Activated T-helper 2 cell treated with anti-CD3 and anti-CD28 coated beads, Interferon-gamma antibody, Interleukin-2, Interleukin-4, amounts not matched to agents 10 μg/mL and 5 μg/mL and 100 μg/mL, durations not matched to agents 14 hours and 24 hours and 36 hours (primary cell): ENCODE measurements around the gene C11orf71. TPM values are rescaled to one million over a fixed set of nuclear protein-coding genes. Genes with fewer than 3 reads are reported as not detected.

Experiments
- DNase-seq: peaks from one replicate; pipeline ENCODE4 v3.0.0; 2021; ENCODE audit warnings: low spot score
- H3K27ac Mint-ChIP-seq: one replicate; pipeline ENCODE4 v1.8.0; 2021; ENCODE audit warnings: mixed read lengths
- H3K27me3 Mint-ChIP-seq: one replicate; pipeline ENCODE4 v1.8.0; 2021; ENCODE audit warnings: low read depth, mixed read lengths
- H3K36me3 Mint-ChIP-seq: one replicate; pipeline ENCODE4 v1.8.0; 2021; ENCODE audit warnings: low read depth, mixed read lengths
- H3K4me1 Mint-ChIP-seq: one replicate; pipeline ENCODE4 v1.8.0; 2021; ENCODE audit warnings: low read depth, mixed read lengths
- H3K4me3 Mint-ChIP-seq: one replicate; pipeline ENCODE4 v1.8.0; 2021; ENCODE audit warnings: low read depth, mild to moderate bottlenecking, moderate library complexity, mixed read lengths
- H3K9me3 Mint-ChIP-seq: one replicate; pipeline ENCODE4 v1.8.0; 2021; ENCODE audit warnings: mixed read lengths
- intact Hi-C: fragments of 100-400 bp; cut with micrococcal nuclease; formaldehyde crosslinking; loops from one replicate; pipeline ENCODE4 v1.15.1; 2023
- total RNA-seq: library from RNA; stranded (reverse); gene quantifications from 2 replicates; pipeline ENCODE4 v1.2.3, GENCODE V29; 2022

The C11orf71 gene
- total RNA-seq, 1 donor from 2014 or later, result 6.3 TPM

- DNase-seq, result no peak
- Mint-ChIP-seq H3K27me3 (peaks cover 3% of the 10 kb centered on the region), H3K27ac (no peak overlapping the region), H3K4me3 (no peak overlapping the region), H3K36me3 (peaks cover 21% of the 10 kb centered on the region), H3K9me3 (no peaks in the 10 kb centered on the region), H3K4me1 (peaks cover 14% of the 10 kb centered on the region)
- intact Hi-C loops, result no loop called here
These were observed 4.6 kb downstream of the C11orf71 start for GRCh38 chr11:114395736-114396135.

GRCh38 chr11:114392735-114393667, 7.3 kb downstream of the C11orf71 start:
- no peak for DNase-seq
- Mint-ChIP-seq H3K36me3 (peaks cover 5% of the 10 kb centered on the region), H3K4me3 (no peak overlapping the region), H3K27me3 (peaks cover 3% of the 10 kb centered on the region), H3K27ac (no peak overlapping the region), H3K9me3 (no peaks in the 10 kb centered on the region), H3K4me1 (peaks cover 6% of the 10 kb centered on the region)
- intact Hi-C loops, result no loop called here

GRCh38 chr11:114386545-114386944, 13.8 kb downstream of the C11orf71 start:
- Mint-ChIP-seq H3K27ac (no peak overlapping the region), H3K4me3 (no peak overlapping the region), H3K27me3 (peaks cover 2% of the 10 kb centered on the region), H3K36me3 (no peaks in the 10 kb centered on the region), H3K9me3 (peaks cover 13% of the 10 kb centered on the region), H3K4me1 (peaks cover 2% of the 10 kb centered on the region)
- DNase-seq, result no peak
- intact Hi-C loops, result no loop called here

GRCh38 chr11:114386131-114386530, 14.2 kb downstream of the C11orf71 start:
- no peak overlapping the region for H3K4me3 Mint-ChIP-seq
- no peak overlapping the region for H3K27ac Mint-ChIP-seq
- intact Hi-C loops, result no loop called here
- peaks cover 2% of the 10 kb centered on the region for H3K27me3 Mint-ChIP-seq
- no peak for DNase-seq
- H3K4me1 Mint-ChIP-seq, result peaks cover 2% of the 10 kb centered on the region
- peaks cover 13% of the 10 kb centered on the region for H3K9me3 Mint-ChIP-seq
- H3K36me3 Mint-ChIP-seq, result no peaks in the 10 kb centered on the region

- H3K27ac Mint-ChIP-seq, result no peak overlapping the region
- peaks cover 13% of the 10 kb centered on the region for H3K9me3 Mint-ChIP-seq
- H3K27me3 Mint-ChIP-seq, result peaks cover 10% of the 10 kb centered on the region
- H3K36me3 Mint-ChIP-seq, result no peaks in the 10 kb centered on the region
- DNase-seq, result no peak
- no peak overlapping the region for H3K4me3 Mint-ChIP-seq
- peaks cover 10% of the 10 kb centered on the region for H3K4me1 Mint-ChIP-seq
- intact Hi-C loops, result loop anchor here (1.0 kb wide), 1 partner anchor 16 kb away; the partner anchor contains the start of genes C11orf71 and RBM7
These were observed 15.8 kb downstream of the C11orf71 start for GRCh38 chr11:114384487-114384886.

- no peak overlapping the region for H3K27ac Mint-ChIP-seq
- no peaks in the 10 kb centered on the region for H3K36me3 Mint-ChIP-seq
- peaks cover 13% of the 10 kb centered on the region for H3K27me3 Mint-ChIP-seq
- H3K4me3 Mint-ChIP-seq, result no peak overlapping the region
- H3K4me1 Mint-ChIP-seq, result peaks cover 10% of the 10 kb centered on the region
- H3K9me3 Mint-ChIP-seq, result peaks cover 13% of the 10 kb centered on the region
- intact Hi-C loops, result no loop called here
- no peak for DNase-seq
These were observed 17.8 kb downstream of the C11orf71 start for GRCh38 chr11:114382509-114382908.

GRCh38 chr11:114379394-114380069, 20.8 kb downstream of the C11orf71 start:
- Mint-ChIP-seq H3K27ac (no peak overlapping the region), H3K36me3 (no peaks in the 10 kb centered on the region), H3K9me3 (peaks cover 13% of the 10 kb centered on the region), H3K4me3 (no peak overlapping the region), H3K4me1 (peaks cover 10% of the 10 kb centered on the region), H3K27me3 (peaks cover 18% of the 10 kb centered on the region)
- no peak for DNase-seq
- intact Hi-C loops, result no loop called here

- Mint-ChIP-seq H3K9me3 (peaks cover under 1% of the 10 kb centered on the region), H3K4me1 (peaks cover 7% of the 10 kb centered on the region), H3K27me3 (peaks cover 18% of the 10 kb centered on the region), H3K4me3 (no peak overlapping the region), H3K27ac (no peak overlapping the region), H3K36me3 (no peaks in the 10 kb centered on the region)
- DNase-seq, result no peak
- intact Hi-C loops, result no loop called here
These were observed 22.6 kb downstream of the C11orf71 start for GRCh38 chr11:114377612-114378267.

GRCh38 chr11:114375052-114375451, 25.3 kb downstream of the C11orf71 start:
- Mint-ChIP-seq H3K9me3 (no peaks in the 10 kb centered on the region), H3K4me3 (no peak overlapping the region), H3K4me1 (no peaks in the 10 kb centered on the region), H3K36me3 (no peaks in the 10 kb centered on the region), H3K27ac (no peak overlapping the region), H3K27me3 (peaks cover 21% of the 10 kb centered on the region)
- intact Hi-C loops, result no loop called here
- DNase-seq, result no peak

- H3K9me3 Mint-ChIP-seq, result no peaks in the 10 kb centered on the region
- H3K27ac Mint-ChIP-seq, result no peak overlapping the region
- H3K27me3 Mint-ChIP-seq, result peaks cover 12% of the 10 kb centered on the region
- no peaks in the 10 kb centered on the region for H3K4me1 Mint-ChIP-seq
- intact Hi-C loops, result no loop called here
- no peak overlapping the region for H3K4me3 Mint-ChIP-seq
- H3K36me3 Mint-ChIP-seq, result no peaks in the 10 kb centered on the region
- DNase-seq, result no peak
These were observed 31.2 kb downstream of the C11orf71 start for GRCh38 chr11:114368918-114369680.

GRCh38 chr11:114367244-114367957, 32.9 kb downstream of the C11orf71 start:
- peaks cover 18% of the 10 kb centered on the region for H3K27me3 Mint-ChIP-seq

More at GRCh38 chr11:114367244-114367957, 32.9 kb downstream of the C11orf71 start:
- Mint-ChIP-seq H3K9me3 (no peaks in the 10 kb centered on the region), H3K27ac (no peak overlapping the region), H3K4me3 (no peak overlapping the region), H3K36me3 (no peaks in the 10 kb centered on the region), H3K4me1 (no peaks in the 10 kb centered on the region)
- no peak for DNase-seq
- intact Hi-C loops, result no loop called here
